ENCODE data around the gene MED16. TPM values are rescaled to one million over a fixed set of nuclear protein-coding genes. Genes with fewer than 3 reads are reported as not detected.
"Not testable (repeated sequence)": the region's sequence is repeated elsewhere in the genome, so short reads cannot be mapped to it uniquely, and the experiment has no call there.

The MED16 gene
- total RNA-seq, 4 donors from 2014 or later: 45.1 to 63.9 (median 57.0) TPM

DNA sequence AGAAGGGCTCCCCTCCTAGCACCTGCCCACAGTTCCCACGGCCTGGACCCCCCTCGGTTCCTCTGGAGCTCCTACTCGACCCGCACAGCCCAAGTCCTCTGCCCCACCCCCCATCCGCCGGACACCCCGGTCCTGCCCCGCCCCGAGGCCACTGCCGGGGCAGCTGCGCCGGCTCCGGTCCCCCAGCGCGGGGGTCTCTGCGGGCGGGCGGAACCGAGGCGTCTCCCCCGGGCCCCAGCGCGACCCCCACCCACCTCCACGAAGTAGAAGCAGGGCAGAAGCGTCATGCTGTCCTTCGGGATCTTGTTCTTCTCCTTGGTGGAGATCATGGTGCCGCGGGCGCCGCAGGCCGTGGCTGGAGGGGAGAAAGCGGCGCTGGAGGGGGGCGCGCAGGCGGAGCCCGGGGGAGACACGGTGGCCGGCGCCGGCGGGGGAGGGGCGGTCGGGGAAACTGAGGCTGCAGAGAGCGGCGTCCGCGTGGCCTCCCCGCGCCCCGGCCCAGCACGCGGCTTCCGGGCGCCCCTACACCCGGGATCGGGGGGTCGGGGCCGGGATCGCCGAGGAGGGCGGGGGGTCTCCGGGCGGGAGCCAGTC lies 71.7 kb downstream of the MED16 start:
- H3K27ac ChIP-seq: no peak overlapping the region
- no peaks in the 10 kb centered on the region for H3K36me3 ChIP-seq
- H3K4me3 ChIP-seq: peak overlapping the region; percentile 47
- TF ChIP-seq, protein P1, sequence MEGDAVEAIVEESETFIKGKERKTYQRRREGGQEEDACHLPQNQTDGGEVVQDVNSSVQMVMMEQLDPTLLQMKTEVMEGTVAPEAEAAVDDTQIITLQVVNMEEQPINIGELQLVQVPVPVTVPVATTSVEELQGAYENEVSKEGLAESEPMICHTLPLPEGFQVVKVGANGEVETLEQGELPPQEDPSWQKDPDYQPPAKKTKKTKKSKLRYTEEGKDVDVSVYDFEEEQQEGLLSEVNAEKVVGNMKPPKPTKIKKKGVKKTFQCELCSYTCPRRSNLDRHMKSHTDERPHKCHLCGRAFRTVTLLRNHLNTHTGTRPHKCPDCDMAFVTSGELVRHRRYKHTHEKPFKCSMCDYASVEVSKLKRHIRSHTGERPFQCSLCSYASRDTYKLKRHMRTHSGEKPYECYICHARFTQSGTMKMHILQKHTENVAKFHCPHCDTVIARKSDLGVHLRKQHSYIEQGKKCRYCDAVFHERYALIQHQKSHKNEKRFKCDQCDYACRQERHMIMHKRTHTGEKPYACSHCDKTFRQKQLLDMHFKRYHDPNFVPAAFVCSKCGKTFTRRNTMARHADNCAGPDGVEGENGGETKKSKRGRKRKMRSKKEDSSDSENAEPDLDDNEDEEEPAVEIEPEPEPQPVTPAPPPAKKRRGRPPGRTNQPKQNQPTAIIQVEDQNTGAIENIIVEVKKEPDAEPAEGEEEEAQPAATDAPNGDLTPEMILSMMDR (IDR thresholded peaks at IDR 0.05): no peak
- no peak for TF ChIP-seq EP300 (IDR thresholded peaks at IDR 0.05)
- TF ChIP-seq POLR2AphosphoS5 (IDR thresholded peaks at IDR 0.05): no peak
- no peak for TF ChIP-seq POLR2A (IDR thresholded peaks at IDR 0.05)
- peaks cover 15% of the 10 kb centered on the region for H3K4me1 ChIP-seq
- DNase-seq (ENCODE audit: low spot score in 2 of 2): no peak
- peaks cover 29% of the 10 kb centered on the region for H3K27me3 ChIP-seq
- H3K9me3 ChIP-seq: no peaks in the 10 kb centered on the region
- 5% methylated on average over 18 of the region's 64 CpGs for WGBS

DNA sequence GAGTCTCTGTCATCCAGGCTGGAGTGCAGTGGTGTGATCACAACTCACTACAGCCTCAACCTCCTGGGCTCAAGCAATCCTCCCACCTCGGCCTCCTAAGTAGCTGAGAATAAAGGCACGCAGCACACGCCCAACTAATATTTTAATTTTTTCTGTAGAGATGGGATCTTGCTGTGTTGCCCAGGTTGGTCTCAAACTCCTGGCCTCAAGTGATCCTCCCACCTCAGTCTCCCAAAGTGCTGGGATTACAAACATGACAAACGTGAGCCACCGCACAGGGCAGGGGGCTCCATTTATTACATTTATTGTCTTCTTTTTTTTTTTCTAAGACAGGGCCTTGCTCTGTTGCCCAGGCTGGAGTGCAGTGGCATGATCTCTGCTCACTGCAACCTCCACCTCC lies 72.8 kb downstream of the MED16 start:
- H3K36me3 ChIP-seq; DNase-seq (ENCODE audit: low spot score in 2 of 2); H3K4me3 ChIP-seq; H3K27ac ChIP-seq; H3K9me3 ChIP-seq: not testable (repeated sequence)
- Histone ChIP-seq H3K27me3 (peaks cover 29% of the 10 kb centered on the region), H3K4me1 (peaks cover 15% of the 10 kb centered on the region)
- WGBS: 95% methylated on average over 5 of the region's 5 CpGs

Other genes starting within 250 kb of the MED16 start
- gene RNF126, start 230.0 kb downstream of the MED16 start, total RNA-seq: 100 to 1,000 TPM in 3 of 4 donors, 10 to 100 TPM in 1; 96.0 to 118 (median 106) TPM
- 10 to 100 TPM; 19.6 to 61.4 (median 59.0) TPM for gene FSTL3, start 216.8 kb downstream of the MED16 start, total RNA-seq
- not detected for gene PRSS57, start 197.7 kb downstream of the MED16 start, total RNA-seq
- 10 to 100 TPM; 19.4 to 45.4 (median 24.2) TPM for gene PALM, start 184.3 kb downstream of the MED16 start, total RNA-seq
- gene MISP, start 142.1 kb downstream of the MED16 start, total RNA-seq: 1 to 10 TPM in 2 of 4 donors, under 1 TPM in 1, not detected in 1; 0.60 to 6.5 (median 2.0) TPM
- 100 to 1,000 TPM; 152 to 227 (median 174) TPM for gene PTBP1, start 95.7 kb downstream of the MED16 start, total RNA-seq
- not detected for gene PLPPR3, start 71.2 kb downstream of the MED16 start, total RNA-seq
- gene AZU1, start 65.3 kb downstream of the MED16 start, total RNA-seq: under 1 TPM in 1 of 4 donors, not detected in 3; 0.79 TPM
- gene PRTN3, start 52.2 kb downstream of the MED16 start, total RNA-seq: not detected
- under 1 TPM in 1 of 4 donors, not detected in 3; 0.79 TPM for gene ELANE, start 40.9 kb downstream of the MED16 start, total RNA-seq
- gene CFD, start 33.5 kb downstream of the MED16 start, total RNA-seq: 100 to 1,000 TPM; 195 to 332 (median 294) TPM
- gene RNU6-9, start 297 bp upstream of the MED16 start, total RNA-seq: not detected
- 10 to 100 TPM; 41.3 to 58.3 (median 51.2) TPM for gene R3HDM4, start 20.0 kb upstream of the MED16 start, total RNA-seq
- under 1 TPM in 1 of 4 donors, not detected in 3; 0.29 TPM for gene KISS1R, start 24.1 kb upstream of the MED16 start, total RNA-seq
- 1 to 10 TPM; 4.7 to 7.5 (median 6.1) TPM for gene ARID3A, start 32.8 kb upstream of the MED16 start, total RNA-seq
- 10 to 100 TPM; 25.0 to 52.6 (median 42.2) TPM for gene WDR18, start 91.2 kb upstream of the MED16 start, total RNA-seq
- 1 to 10 TPM in 1 of 4 donors, under 1 TPM in 1, not detected in 2; 0.13 to 1.1 TPM for gene GRIN3B, start 107.2 kb upstream of the MED16 start, total RNA-seq
- gene TMEM259, start 127.9 kb upstream of the MED16 start, total RNA-seq: 100 to 1,000 TPM; 165 to 349 (median 243) TPM
- not detected for gene RNU6-2, start 128.3 kb upstream of the MED16 start, total RNA-seq
- 10 to 100 TPM; 44.0 to 75.1 (median 68.4) TPM for gene CNN2, start 133.4 kb upstream of the MED16 start, total RNA-seq
- 10 to 100 TPM; 29.8 to 97.6 (median 47.5) TPM for gene ABCA7, start 146.9 kb upstream of the MED16 start, total RNA-seq
- 10 to 100 TPM; 11.5 to 13.4 (median 12.6) TPM for gene ARHGAP45, start 174.0 kb upstream of the MED16 start, total RNA-seq
- gene POLR2E, start 202.2 kb upstream of the MED16 start, total RNA-seq: 100 to 1,000 TPM in 3 of 4 donors, 10 to 100 TPM in 1; 84.1 to 142 (median 111) TPM
- 100 to 1,000 TPM; 267 to 359 (median 344) TPM for gene GPX4, start 210.8 kb upstream of the MED16 start, total RNA-seq

All from suprapubic skin (tissue), 4 donors.